ENCODE measurements around the gene RAB27A.

DNA sequence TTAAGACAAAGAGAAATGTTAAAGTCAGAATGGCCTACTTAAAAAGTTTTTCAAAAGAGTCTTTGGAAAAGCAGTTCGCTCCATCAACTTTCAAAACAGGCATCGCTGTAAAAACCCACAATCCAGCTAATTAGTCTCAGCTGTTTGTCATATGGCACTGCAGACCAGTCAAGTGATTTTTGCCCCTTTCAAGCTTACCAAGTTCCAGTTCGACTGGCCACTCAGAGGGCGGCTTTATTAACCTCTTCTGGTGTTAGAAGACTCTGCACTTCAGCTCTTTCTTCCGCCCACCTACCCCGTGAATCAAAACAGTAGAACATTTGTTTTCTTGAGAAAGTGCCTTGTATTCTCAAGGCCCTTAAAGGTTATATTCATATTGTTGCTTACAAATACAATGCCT, 19.3 kb downstream of the RAB27A start:
- TF ChIP-seq, protein P1, sequence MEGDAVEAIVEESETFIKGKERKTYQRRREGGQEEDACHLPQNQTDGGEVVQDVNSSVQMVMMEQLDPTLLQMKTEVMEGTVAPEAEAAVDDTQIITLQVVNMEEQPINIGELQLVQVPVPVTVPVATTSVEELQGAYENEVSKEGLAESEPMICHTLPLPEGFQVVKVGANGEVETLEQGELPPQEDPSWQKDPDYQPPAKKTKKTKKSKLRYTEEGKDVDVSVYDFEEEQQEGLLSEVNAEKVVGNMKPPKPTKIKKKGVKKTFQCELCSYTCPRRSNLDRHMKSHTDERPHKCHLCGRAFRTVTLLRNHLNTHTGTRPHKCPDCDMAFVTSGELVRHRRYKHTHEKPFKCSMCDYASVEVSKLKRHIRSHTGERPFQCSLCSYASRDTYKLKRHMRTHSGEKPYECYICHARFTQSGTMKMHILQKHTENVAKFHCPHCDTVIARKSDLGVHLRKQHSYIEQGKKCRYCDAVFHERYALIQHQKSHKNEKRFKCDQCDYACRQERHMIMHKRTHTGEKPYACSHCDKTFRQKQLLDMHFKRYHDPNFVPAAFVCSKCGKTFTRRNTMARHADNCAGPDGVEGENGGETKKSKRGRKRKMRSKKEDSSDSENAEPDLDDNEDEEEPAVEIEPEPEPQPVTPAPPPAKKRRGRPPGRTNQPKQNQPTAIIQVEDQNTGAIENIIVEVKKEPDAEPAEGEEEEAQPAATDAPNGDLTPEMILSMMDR (IDR thresholded peaks at IDR 0.05), result no peak
- TF ChIP-seq ZFX (IDR thresholded peaks at IDR 0.05; ENCODE audit: borderline replicate concordance), result no peak
